Measurements from ENCODE around the gene TGOLN2.
"Not testable (repeated sequence)": the region's sequence is repeated elsewhere in the genome, so short reads cannot be mapped to it uniquely, and the experiment has no call there.

GRCh38 chr2:85333877-85334276, 6.1 kb upstream of the TGOLN2 start:
- not testable (repeated sequence) for TF ChIP-seq SMAD1 (CRISPR knock-in tag; IDR thresholded peaks at IDR 0.05; ENCODE audit: borderline replicate concordance, low read depth); HOXA7 (CRISPR knock-in tag; IDR thresholded peaks at IDR 0.05); PRDM15 (CRISPR knock-in tag; IDR thresholded peaks at IDR 0.05); ZBTB1 (CRISPR knock-in tag; IDR thresholded peaks at IDR 0.05; ENCODE audit: borderline replicate concordance); POLR2A (IDR thresholded peaks at IDR 0.05; ENCODE audit: insufficient read depth in 1 of 2, low read depth in 2 of 2, low read length in 2 of 2)

All from HepG2 (cell line).